Skeletal muscle tissue (tissue), 4 donors: ENCODE measurements around the gene MTMR12. TPM values are rescaled to one million over a fixed set of nuclear protein-coding genes. Genes with fewer than 3 reads are reported as not detected.
"Not testable (repeated sequence)": the region's sequence is repeated elsewhere in the genome, so short reads cannot be mapped to it uniquely, and the experiment has no call there.

Experiments used
- H3K27ac ChIP-seq: one replicate; pipeline ENCODE4 v1.7.0; 2013; ENCODE audit warnings: mild to moderate bottlenecking, low read depth, low read length, inconsistent platforms
- H3K27me3 ChIP-seq, 3 donors: one replicate each; pipeline ENCODE4 v1.7.0; 2013; ENCODE audit warnings: low read length in 3 of 3; ENCODE audit not compliant: control insufficient read depth in 3 of 3, insufficient read depth in 3 of 3
- H3K36me3 ChIP-seq, 3 donors: one replicate each; pipeline ENCODE4 v1.7.0; 2013; ENCODE audit warnings: low read length in 3 of 3; ENCODE audit not compliant: control insufficient read depth in 3 of 3, insufficient read depth in 3 of 3
- H3K4me1 ChIP-seq, 3 donors: one replicate each; pipeline ENCODE4 v1.7.0; 2013; ENCODE audit warnings: low read length in 3 of 3, mild to moderate bottlenecking in 3 of 3; ENCODE audit not compliant: control insufficient read depth in 3 of 3, insufficient read depth in 3 of 3
- H3K4me3 ChIP-seq, 3 donors: one replicate each; pipeline ENCODE4 v1.7.0; 2013; ENCODE audit warnings: low read length in 3 of 3
- H3K9ac ChIP-seq, 3 donors: one replicate each; pipeline ENCODE4 v1.7.0; 2013; ENCODE audit warnings: low read length in 3 of 3, mild to moderate bottlenecking in 3 of 3, moderate library complexity in 2 of 3, low read depth in 1 of 3
- H3K9me3 ChIP-seq, 3 donors: one replicate each; pipeline ENCODE4 v1.7.0; 2013; ENCODE audit warnings: low read length in 3 of 3; ENCODE audit not compliant: control insufficient read depth in 3 of 3
- total RNA-seq: library from RNA; depleted of rRNA; stranded (reverse); fragments of >200 nt; gene quantifications from one replicate; pipeline ENCODE4 v1.2.3, GENCODE V29; 2014
- donor health status: Osteomylitis.

The MTMR12 gene
- total RNA-seq, 1 donor from 2014 or later = 15.1 TPM

GRCh38 chr5:32229586-32229985 is 83.2 kb downstream of the MTMR12 start:
- no peak overlapping the region for H3K27ac ChIP-seq
- peaks cover 20 to 34% (median 30%) of the 10 kb centered on the region in 3 donors for H3K4me1 ChIP-seq
- peaks cover 3 to 25% (median 13%) of the 10 kb centered on the region in 3 donors for H3K36me3 ChIP-seq
- no peaks in the 10 kb centered on the region for H3K9me3 ChIP-seq
- no peaks in the 10 kb centered on the region for H3K27me3 ChIP-seq
- no peak overlapping the region for H3K4me3 ChIP-seq
- no peak overlapping the region for H3K9ac ChIP-seq

DNA sequence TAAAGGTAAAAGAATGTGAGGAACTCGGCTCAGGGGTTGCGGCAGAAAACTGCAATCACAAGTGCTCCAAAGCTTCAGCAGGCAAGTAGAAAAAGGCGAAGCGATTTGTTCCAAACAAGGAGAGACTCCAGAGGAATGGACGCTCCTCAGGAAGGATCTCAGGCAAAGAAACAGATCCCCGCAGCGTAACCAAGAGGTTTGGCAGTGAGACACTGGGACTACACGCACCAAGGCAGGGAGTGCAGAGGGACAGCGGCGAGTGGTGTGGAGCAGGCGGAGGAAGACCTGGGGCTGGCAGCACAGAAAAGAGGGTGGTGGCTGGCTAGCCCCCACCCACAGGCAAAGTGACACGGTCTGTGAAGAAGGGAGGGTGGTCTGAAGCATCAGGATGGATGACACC is 83.9 kb downstream of the MTMR12 start:
- Histone ChIP-seq H3K27me3 (no peaks in the 10 kb centered on the region), H3K4me3 (no peak overlapping the region), H3K36me3 (peaks cover 2 to 17% (median 10%) of the 10 kb centered on the region in 3 donors), H3K27ac (no peak overlapping the region), H3K9ac (no peak overlapping the region), H3K4me1 (peaks cover 25 to 32% (median 27%) of the 10 kb centered on the region in 3 donors), H3K9me3 (no peaks in the 10 kb centered on the region)

- Histone ChIP-seq H3K27ac (no peak overlapping the region), H3K36me3 (peaks cover 0 to 12% (median 7%) of the 10 kb centered on the region in 3 donors), H3K9ac (no peak overlapping the region), H3K9me3 (no peaks in the 10 kb centered on the region), H3K4me1 (peaks cover 7 to 15% (median 9%) of the 10 kb centered on the region in 3 donors), H3K27me3 (no peaks in the 10 kb centered on the region), H3K4me3 (peak overlapping the region in 1 of 3 donors; percentile 23)
Observed at GRCh38 chr5:32225445-32225844, 87.3 kb downstream of the MTMR12 start.

- Histone ChIP-seq H3K9me3 (no peaks in the 10 kb centered on the region), H3K9ac (peak overlapping the region in 1 of 3 donors; percentile 3), H3K4me3 (no peak overlapping the region), H3K27me3 (no peaks in the 10 kb centered on the region), H3K4me1 (peaks cover 7 to 15% (median 9%) of the 10 kb centered on the region in 3 donors), H3K27ac (no peak overlapping the region), H3K36me3 (peaks cover 0 to 4% (median 4%) of the 10 kb centered on the region in 3 donors)
Observed at GRCh38 chr5:32223972-32224609, 88.6 kb downstream of the MTMR12 start.

- Histone ChIP-seq H3K27ac (no peak overlapping the region), H3K4me1 (peaks cover 9 to 19% (median 10%) of the 10 kb centered on the region in 3 donors), H3K4me3 (no peak overlapping the region), H3K9ac (no peak overlapping the region), H3K36me3 (peaks cover 0 to 2% (median 0%) of the 10 kb centered on the region in 3 donors), H3K9me3 (no peaks in the 10 kb centered on the region), H3K27me3 (no peaks in the 10 kb centered on the region)
Observed at GRCh38 chr5:32222723-32223470, 89.8 kb downstream of the MTMR12 start.

DNA sequence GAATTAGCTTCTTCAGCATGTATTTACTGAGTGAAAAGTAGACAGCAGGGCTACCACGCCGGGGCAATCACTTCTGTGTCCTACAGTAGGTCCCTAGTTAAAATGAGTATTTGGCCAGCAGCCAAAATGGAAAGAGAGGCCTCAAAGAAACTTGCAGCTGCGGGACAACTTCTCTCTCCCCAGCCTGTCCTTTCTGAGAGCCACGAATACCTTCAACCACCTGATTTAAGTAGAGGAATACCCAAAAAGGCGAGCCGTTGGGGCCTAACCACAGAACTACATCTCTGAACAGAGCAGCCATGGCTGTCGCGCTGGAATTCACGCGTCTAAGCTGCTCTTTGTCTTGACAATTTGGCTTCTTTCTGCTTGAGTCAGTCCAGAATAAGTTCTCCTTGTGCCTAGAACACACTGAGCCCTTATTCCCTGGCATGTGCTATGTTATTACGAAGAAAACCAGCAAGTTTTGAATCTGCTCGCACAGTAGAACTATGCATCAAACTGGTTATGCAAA is 94.8 kb downstream of the MTMR12 start:
- no peaks in the 10 kb centered on the region for H3K36me3 ChIP-seq
- no peak overlapping the region for H3K4me3 ChIP-seq
- H3K4me1 ChIP-seq = peaks cover 0 to 5% (median 4%) of the 10 kb centered on the region in 3 donors
- H3K9me3 ChIP-seq = no peaks in the 10 kb centered on the region
- H3K9ac ChIP-seq = peak overlapping the region in 2 of 3 donors; percentile 0 to 4
- H3K27me3 ChIP-seq = no peaks in the 10 kb centered on the region
- no peak overlapping the region for H3K27ac ChIP-seq

GRCh38 chr5:32214344-32214743 is 98.4 kb downstream of the MTMR12 start:
- H3K27ac ChIP-seq, H3K4me1 ChIP-seq, H3K9me3 ChIP-seq, H3K27me3 ChIP-seq, H3K9ac ChIP-seq, H3K36me3 ChIP-seq, H3K4me3 ChIP-seq: not testable (repeated sequence)

GRCh38 chr5:32210151-32210550 is 102.6 kb downstream of the MTMR12 start:
- no peaks in the 10 kb centered on the region for H3K4me1 ChIP-seq
- no peak overlapping the region for H3K4me3 ChIP-seq
- no peaks in the 10 kb centered on the region for H3K9me3 ChIP-seq
- H3K9ac ChIP-seq = no peak overlapping the region
- H3K27me3 ChIP-seq = no peaks in the 10 kb centered on the region
- no peak overlapping the region for H3K27ac ChIP-seq
- no peaks in the 10 kb centered on the region for H3K36me3 ChIP-seq

- H3K4me3 ChIP-seq, H3K9ac ChIP-seq, H3K4me1 ChIP-seq, H3K9me3 ChIP-seq, H3K36me3 ChIP-seq, H3K27me3 ChIP-seq, H3K27ac ChIP-seq: not testable (repeated sequence)
Observed at GRCh38 chr5:32208837-32209236, 103.9 kb downstream of the MTMR12 start.

DNA sequence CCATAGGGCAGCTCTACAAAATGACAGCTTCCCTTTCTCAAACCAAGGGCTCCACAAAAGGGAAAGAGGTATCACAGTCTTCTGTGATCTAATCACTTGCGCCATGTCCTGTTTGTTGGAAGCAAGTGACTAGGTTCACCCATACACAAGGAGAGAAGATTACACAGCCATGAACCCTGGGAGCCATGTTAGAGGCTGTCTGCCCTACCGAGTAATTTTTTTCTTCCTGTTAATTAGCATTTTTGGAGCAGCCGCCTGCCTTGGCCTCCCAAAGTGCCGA is 105.4 kb downstream of the MTMR12 start:
- H3K9me3 ChIP-seq = no peaks in the 10 kb centered on the region
- no peak overlapping the region for H3K27ac ChIP-seq
- H3K4me1 ChIP-seq = peaks cover 0 to 4% (median 0%) of the 10 kb centered on the region in 3 donors
- no peaks in the 10 kb centered on the region for H3K36me3 ChIP-seq
- H3K9ac ChIP-seq = no peak overlapping the region
- no peaks in the 10 kb centered on the region for H3K27me3 ChIP-seq
- H3K4me3 ChIP-seq = no peak overlapping the region
